ENCODE data around the gene OR4S2.

- TF ChIP-seq, protein P1, sequence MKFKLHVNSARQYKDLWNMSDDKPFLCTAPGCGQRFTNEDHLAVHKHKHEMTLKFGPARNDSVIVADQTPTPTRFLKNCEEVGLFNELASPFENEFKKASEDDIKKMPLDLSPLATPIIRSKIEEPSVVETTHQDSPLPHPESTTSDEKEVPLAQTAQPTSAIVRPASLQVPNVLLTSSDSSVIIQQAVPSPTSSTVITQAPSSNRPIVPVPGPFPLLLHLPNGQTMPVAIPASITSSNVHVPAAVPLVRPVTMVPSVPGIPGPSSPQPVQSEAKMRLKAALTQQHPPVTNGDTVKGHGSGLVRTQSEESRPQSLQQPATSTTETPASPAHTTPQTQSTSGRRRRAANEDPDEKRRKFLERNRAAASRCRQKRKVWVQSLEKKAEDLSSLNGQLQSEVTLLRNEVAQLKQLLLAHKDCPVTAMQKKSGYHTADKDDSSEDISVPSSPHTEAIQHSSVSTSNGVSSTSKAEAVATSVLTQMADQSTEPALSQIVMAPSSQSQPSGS (IDR thresholded peaks at IDR 0.05; ENCODE audit: low read length) = no peak
- TF ChIP-seq, protein P2, sequence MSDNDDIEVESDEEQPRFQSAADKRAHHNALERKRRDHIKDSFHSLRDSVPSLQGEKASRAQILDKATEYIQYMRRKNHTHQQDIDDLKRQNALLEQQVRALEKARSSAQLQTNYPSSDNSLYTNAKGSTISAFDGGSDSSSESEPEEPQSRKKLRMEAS (IDR thresholded peaks at IDR 0.05; ENCODE audit: low read depth, low read length) = no peak
- TF ChIP-seq POLR2A (IDR thresholded peaks at IDR 0.05; ENCODE audit: low read depth, low read length) = no peak
- TF ChIP-seq RAD51 (IDR thresholded peaks at IDR 0.05) = no peak
- TF ChIP-seq MYC (IDR thresholded peaks at IDR 0.05; ENCODE audit: insufficient read depth, insufficient read length, insufficient replicate concordance, low read length, severe bottlenecking) = no peak
- no peak for TF ChIP-seq RAD21 (IDR thresholded peaks at IDR 0.05; ENCODE audit: insufficient read depth, low read depth, low read length)
- TF ChIP-seq SRF (IDR thresholded peaks at IDR 0.05; ENCODE audit: low read depth in 2 of 2, low read length in 2 of 2) = no peak
- no peak for TF ChIP-seq NFYA (IDR thresholded peaks at IDR 0.05; ENCODE audit: borderline replicate concordance, low read depth, low read length)
Measured at GRCh38 chr11:55701429-55701828, 53.3 kb downstream of the OR4S2 start.

Data from GM12878 (cell line).